T-helper 1 cell treated with Interleukin-12 subunit alpha and Interleukin-12 subunit beta and Interleukin-4 antibody, amounts not matched to agents 30 ng/mL and 1 ng/mL, for 36 hours (primary cell): ENCODE measurements around the gene CCDC92. TPM values are rescaled to one million over a fixed set of nuclear protein-coding genes. Genes with fewer than 3 reads are reported as not detected.

Experiments
- intact Hi-C: fragments of 100-400 bp; cut with micrococcal nuclease; formaldehyde crosslinking; loops from one replicate; pipeline ENCODE4 v1.15.1; 2024
- total RNA-seq: library from RNA; stranded (reverse); gene quantifications from 2 replicates; pipeline ENCODE4 v1.2.3, GENCODE V29; 2022

The CCDC92 gene
- total RNA-seq, 1 donor from 2014 or later: 22.3 TPM

- intact Hi-C loops: loop anchor here (10.0 kb wide), 1 partner anchor 615 kb away; the partner anchor contains the start of gene SBNO1
Measured at GRCh38 chr12:123979566-123979965, 6.9 kb upstream of the CCDC92 start.

- intact Hi-C loops: loop anchor here (10.0 kb wide), 1 partner anchor 612 kb away; the partner anchor contains the start of gene SBNO1
Measured at GRCh38 chr12:123976227-123976826, 3.7 kb upstream of the CCDC92 start.

- intact Hi-C loops: loop anchor here (1.0 to 10.0 kb wide), 6 partner anchors 33 to 939 kb away; partner anchors contain the start of genes ATP6V0A2, NCOR2, SBNO1 and UBC
Measured at GRCh38 chr12:123973552-123974341, 1.1 kb upstream of the CCDC92 start.

- intact Hi-C loops: loop anchor here (1.0 to 10.0 kb wide), 7 partner anchors 34 to 940 kb away; partner anchors contain the start of genes EIF2B1, GTF2H3, NCOR2 and SBNO1
Measured at GRCh38 chr12:123971770-123972456, 718 bp downstream of the CCDC92 start.

GRCh38 chr12:123971449-123971769, 1.2 kb downstream of the CCDC92 start:
- intact Hi-C loops: loop anchor here (1.0 to 10.0 kb wide), 5 partner anchors 33 to 941 kb away; partner anchors contain the start of genes EIF2B1, GTF2H3, SBNO1 and UBC

- intact Hi-C loops: no loop called here
Measured at GRCh38 chr12:123967121-123967586, 5.5 kb downstream of the CCDC92 start.

GRCh38 chr12:123966596-123966995, 6.0 kb downstream of the CCDC92 start:
- intact Hi-C loops: no loop called here

GRCh38 chr12:123965382-123965781, 7.2 kb downstream of the CCDC92 start:
- intact Hi-C loops: no loop called here

- intact Hi-C loops: no loop called here
Measured at GRCh38 chr12:123963821-123964220, 8.8 kb downstream of the CCDC92 start.

- intact Hi-C loops: no loop called here
Measured at GRCh38 chr12:123962513-123962912, 10.1 kb downstream of the CCDC92 start.

GRCh38 chr12:123961585-123962345, 10.9 kb downstream of the CCDC92 start:
- intact Hi-C loops: no loop called here

GRCh38 chr12:123960856-123961255, 11.8 kb downstream of the CCDC92 start:
- intact Hi-C loops: no loop called here

- intact Hi-C loops: no loop called here
Measured at GRCh38 chr12:123960029-123960735, 12.4 kb downstream of the CCDC92 start.

- intact Hi-C loops: no loop called here
Measured at GRCh38 chr12:123958876-123959275, 13.8 kb downstream of the CCDC92 start.

- intact Hi-C loops: no loop called here
Measured at GRCh38 chr12:123958462-123958861, 14.2 kb downstream of the CCDC92 start.

GRCh38 chr12:123957196-123957595, 15.4 kb downstream of the CCDC92 start:
- intact Hi-C loops: no loop called here

GRCh38 chr12:123956249-123956648, 16.4 kb downstream of the CCDC92 start:
- intact Hi-C loops: no loop called here

- intact Hi-C loops: no loop called here
Measured at GRCh38 chr12:123954647-123955350, 17.8 kb downstream of the CCDC92 start.

GRCh38 chr12:123952037-123952436, 20.6 kb downstream of the CCDC92 start:
- intact Hi-C loops: no loop called here

- intact Hi-C loops: no loop called here
Measured at GRCh38 chr12:123951467-123951866, 21.2 kb downstream of the CCDC92 start.
